IPS-NIHi7 (cell line): Measurements from ENCODE around the gene VPS54.
"Not testable (repeated sequence)": the region's sequence is repeated elsewhere in the genome, so short reads cannot be mapped to it uniquely, and the experiment has no call there.

Experiments used
- DNase-seq: peaks from one replicate; pipeline ENCODE4 v3.0.0; 2012; ENCODE audit warnings: mixed read lengths; ENCODE audit errors: extremely low spot score

VPS54 gene

DNA sequence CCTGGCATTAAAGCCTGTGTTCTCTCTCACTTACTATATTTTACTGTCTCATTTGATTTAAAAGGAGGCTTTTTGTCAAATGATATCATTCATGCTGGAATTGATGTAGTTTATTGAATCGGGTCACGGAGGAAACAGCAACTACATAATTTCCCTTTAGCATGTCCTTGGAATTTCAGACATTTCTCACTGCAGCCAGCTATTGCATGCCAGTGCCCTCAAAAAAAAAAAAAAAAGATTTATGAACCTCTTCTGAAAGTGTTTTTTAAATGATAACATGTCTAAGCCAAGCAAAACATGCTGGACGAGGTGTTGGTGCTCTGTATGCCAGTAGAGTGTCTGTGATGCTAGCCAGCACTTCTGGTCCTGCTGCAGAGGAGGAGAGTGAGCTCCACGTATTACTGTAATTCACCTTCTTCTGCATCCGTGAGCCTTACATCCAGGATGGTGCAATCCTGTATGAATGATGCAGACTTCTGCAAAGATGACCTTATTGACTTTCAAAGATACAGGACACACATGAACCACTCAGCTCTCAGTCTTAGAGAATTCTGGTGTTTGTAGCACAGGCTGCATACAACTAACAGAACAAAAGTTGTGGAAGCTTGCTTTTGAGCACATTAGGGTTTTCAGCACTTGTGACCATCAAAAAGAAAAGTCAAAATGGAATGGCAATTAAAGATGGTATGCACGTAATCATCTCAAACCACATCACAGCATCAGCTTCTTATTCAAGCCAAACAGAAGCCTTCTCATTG lies 146.5 kb downstream of the VPS54 start:
- no peak for DNase-seq

DNA sequence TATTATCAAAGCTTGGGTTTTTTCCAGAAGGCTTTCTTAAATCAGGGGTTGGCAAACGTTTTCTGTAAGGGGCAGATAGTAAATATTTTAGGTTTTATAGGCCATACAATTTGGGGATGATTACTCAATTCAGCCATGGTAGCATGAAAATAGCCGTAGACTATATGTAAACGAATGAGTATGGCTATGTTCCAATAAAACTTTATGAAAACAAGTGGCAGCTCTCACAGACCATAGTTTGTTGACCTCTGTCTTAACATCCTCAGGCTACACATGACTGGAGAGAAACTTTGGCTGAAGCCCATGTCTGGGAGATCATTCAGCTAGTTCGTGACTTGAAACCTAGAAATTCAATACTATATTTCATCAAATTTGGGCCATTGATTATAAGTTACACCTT lies 147.4 kb downstream of the VPS54 start:
- DNase-seq: no peak

DNA sequence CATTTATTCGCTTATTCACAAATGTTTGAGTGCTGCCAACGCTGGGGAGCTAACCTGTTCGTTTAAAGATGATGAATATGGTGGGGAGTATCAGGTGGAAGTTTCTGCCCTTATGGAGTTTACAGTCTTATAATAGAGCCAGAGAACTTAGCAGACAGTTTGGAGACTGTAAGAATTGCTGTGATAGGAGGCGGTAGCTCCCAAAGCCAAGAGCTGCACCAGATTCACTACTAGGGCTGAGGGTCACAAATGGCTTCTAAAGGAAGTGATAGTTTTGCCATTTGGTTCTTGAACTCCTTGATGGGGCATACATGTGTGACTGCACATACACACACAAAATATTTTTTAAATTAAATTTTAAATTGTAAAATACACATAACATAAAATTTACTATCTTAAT lies 148.5 kb downstream of the VPS54 start:
- no peak for DNase-seq

DNA sequence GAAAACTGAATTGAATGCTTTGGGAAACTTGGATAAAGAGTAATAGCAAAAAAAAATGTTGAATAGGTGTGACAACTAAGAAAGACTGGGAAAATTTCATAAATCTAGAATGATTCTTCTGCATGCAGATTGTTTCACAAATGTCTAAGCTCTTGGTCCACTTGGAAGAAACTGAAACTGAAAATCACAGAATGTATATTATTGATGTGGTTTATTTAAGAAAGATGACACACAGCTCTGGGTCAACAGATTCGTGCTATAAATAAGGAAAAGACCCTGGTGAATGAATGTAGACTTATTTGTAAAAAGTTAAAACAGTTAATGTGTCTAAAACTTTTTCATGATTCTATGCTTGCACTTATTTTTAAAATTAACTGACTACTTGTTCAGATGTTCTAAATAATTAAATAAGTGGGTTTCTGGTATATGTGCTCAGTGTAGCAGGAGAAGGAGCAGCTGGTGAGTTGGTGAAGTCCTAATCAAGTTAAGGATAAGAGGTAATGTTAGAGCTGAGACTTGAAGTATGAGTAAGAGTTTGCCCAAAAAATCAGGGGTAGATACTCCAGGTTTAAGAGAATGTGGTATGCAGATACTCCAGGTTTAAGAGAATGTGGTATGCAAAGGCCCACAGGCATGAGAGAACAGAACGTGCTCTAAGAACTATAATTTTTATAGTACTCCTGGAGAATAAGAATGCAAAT lies 153.1 kb downstream of the VPS54 start:
- DNase-seq: no peak

DNA sequence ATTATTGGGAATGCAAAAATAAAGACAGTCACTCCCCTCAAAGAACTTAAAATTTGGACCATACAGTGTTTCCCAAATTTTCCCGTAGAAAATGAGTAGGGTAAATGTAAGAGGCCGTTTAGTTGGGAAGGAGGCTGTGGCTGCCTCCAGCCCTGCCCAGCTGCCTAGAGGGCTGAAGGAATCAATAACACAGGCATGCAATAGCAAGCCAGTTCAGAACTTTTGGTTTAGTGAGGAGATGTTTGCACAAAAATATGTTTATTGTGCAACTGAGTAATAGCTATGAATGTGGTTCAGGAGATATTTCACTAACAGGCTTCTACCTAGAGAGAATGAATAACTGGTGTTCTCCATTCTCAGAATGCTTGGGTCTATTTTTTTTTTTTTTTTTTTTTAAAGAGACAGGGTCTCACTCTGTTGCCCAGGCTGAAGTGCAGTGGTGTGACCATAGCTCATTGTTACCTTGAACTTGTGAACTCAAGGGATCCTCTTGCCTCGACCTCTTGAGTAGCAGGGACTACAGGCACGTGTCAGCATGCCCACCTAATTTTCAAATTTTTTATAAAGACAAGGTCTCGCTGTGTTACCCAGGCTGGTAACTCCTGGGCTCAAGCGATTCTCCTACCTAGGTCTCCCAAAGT lies 153.9 kb downstream of the VPS54 start:
- no peak for DNase-seq

DNA sequence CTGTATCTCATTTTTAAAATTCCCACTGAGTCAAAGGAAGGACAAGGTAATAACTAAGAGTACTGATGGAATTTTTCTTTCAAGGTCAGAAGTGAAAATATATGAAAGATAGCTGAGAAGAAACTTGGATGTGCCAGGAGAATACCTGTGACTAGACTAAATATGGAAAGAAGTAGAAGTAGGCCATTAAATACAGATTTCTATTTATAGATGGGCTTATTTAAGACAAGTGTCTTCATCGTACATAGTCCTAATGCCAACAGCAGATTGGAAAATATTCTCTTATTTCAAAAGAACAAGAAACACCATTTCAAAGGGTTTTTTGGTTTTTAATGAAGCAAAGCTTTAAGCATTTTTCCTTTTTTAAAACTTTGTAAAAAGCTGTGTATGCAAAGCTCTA lies 155.5 kb downstream of the VPS54 start:
- no peak for DNase-seq

DNA sequence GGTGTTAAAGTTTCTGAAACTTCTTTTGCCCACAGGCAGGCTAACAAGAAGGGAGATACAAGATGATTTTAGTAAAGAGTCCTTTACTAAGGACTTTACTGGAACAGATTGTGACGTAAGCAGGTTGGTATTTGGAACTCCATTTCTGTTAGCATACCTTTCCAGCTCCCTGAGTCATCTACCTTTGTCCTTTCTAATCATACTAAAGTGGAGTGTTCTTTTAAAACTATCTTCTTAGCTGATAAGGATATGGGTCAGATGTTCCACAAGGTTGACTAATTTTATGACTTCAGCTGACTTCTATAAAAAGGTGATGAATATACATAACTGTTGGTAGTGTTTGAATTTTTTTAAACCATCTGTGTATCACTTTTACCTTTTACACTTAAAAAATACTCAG lies 156.4 kb downstream of the VPS54 start:
- DNase-seq: no peak

DNA sequence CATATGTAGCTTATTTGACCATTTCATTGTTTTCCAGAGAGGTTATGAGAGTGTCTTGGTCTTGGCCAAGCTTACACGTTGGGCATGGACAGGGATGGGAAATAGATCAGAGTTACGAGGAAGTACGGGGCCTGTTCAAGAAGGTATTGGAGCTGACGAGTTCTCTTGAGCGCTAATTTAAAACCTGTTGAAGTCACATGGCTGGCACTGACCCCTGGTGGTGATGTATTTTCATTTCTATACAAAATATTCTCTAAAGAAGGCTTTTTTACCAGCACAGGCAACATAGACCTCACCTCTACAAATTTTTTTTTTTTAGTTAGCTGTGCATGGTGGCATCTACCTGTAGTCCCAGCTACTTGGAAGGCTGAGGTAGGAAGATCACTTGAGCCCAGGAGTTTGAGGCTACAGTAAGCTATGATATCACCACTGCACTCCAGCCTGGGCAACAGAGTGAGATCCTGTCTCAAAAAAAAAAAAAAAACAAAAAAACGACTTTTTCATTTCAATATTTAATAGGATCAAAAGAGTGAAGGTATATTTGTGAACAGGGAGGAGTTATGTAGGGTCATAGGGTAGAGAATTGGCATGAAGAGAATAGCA lies 157.9 kb downstream of the VPS54 start:
- peak; percentile 41 for DNase-seq

DNA sequence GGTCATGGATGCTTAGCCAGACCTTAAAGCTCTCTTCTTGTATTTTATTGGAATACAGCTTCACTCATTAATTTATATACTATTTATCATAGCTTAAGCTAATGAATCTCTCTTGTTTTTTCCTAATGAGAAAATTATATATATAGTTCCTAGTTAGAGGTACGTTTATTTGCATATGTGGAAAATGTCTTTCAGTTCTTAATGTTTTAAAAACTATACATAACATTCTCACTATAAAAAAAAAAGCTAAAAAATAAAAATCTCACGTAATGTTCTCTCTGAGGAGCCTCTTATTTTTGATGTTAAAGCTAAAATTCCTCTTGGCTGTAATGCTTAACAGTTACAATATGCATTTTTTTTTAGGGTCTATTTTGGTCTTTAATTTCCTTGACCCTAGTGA lies 160.9 kb downstream of the VPS54 start:
- no peak for DNase-seq

DNA sequence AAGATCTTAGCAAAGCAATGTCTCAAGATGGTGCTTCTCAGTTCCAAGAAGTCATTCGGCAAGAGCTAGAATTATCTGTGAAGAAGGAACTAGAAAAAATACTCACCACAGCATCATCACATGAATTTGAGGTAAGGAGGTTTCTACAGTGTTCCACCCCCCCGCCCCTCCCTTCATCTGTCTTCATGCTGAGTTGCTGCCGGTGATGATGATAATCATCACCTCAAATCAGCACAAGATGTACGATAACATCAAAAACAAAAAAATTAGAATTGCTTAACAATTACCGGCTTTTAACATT lies 163.0 kb downstream of the VPS54 start:
- DNase-seq: no peak

DNA sequence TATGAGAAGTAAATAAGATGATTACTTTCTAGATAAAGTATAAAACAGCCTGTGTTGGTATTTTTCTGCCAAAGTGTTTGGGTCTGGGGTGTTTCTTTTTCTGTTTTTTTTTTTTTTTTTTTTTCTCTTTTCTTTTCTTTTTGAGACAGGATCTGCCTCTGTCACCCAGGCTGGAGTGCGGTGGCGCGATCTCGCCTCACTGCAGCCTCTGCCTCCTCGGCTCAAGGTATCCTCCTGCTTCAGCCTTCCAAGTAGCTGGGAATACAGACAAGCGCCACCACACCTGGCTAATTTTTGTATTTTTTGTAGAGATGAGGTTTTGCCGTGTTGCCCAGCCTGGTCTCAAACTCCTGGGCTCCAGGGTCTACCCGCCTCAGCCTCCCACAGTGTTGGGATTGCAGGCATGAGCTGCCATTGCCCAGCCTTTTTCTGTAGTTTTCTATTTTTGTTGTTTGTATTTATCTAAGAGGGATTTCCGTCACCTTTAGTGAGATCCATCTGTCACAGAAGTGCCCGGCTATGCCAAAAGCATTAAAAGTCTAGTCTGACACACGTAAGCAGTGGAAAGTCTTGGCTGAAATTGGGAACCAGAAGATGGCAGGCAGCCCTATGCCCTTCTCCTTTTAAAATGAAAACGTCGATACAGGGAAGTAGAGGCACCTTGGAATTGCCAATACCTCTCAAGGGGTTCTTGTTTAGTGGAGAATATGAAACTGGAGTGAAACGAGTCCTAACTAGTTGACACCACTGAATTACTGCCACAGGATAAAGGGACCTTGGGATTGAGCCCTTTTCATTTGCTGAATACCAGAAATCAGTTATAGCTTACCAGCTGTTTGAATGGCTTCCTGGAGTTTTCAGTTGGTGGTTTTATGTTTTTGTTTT lies 163.6 kb downstream of the VPS54 start:
- no peak for DNase-seq

DNA sequence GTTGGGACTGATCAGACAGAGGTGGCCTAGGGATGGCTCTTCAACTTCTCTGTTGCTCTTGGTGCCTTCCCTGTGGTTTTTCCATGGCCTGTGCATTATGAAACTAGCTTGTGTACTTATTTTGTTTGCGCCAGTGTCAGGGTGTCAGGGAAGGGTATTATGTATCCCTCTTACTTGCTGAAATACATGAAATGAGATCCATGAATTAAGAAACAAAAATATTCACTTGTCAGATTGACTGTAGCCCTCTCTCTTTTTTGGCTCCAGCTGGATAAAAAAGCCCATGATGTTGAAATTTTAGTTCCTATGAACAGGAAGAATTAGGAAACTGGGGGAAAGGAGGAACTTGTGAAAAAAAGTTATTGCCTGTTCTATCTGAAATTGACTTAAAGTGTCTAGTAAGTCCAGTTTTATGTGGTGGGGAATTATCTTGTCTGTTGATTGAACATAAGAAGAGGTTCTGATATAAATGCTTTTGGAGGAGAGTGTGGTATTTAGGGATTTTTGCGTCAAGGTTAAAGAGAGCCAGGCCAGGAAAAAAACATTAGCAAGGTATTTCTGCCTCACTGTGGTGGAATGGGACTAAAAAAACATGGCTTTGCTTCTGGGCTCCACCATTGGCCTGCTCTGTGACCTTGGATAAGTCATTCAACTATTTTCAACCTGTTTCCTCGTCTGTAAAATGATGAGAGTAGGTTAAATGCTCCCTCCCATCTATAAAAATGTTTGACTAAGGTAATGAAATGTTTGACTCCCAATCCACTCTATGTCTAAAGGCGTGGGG lies 165.5 kb downstream of the VPS54 start:
- DNase-seq: no peak

DNA sequence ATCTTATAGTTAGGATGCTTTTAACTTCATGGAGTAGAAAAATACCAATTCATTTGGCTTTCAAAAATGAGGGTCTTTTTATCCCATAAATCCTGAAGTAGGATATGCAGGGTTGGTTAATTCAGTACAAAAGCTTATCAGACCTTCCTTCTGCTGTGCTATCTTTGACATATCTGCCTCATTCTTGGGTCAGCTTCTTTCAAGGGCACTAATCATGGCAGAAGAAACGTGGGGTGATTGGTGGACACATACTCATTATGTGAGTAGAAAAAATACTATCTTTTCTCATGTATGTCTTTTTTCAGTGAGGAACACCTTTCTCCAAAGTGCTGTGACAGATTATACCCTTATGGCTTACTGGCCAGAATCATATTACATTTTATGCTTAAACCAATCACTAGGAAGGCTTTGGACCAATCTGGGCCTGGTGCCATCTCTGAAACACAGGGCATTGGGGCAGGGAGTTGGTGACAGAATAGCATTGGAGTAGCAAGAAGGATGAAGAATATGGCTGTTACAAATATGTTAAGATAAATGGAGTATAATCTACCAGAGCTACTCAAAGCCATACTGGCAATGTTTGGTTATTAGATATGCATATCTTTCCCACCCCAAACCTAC lies 167.4 kb downstream of the VPS54 start:
- no peak for DNase-seq

DNA sequence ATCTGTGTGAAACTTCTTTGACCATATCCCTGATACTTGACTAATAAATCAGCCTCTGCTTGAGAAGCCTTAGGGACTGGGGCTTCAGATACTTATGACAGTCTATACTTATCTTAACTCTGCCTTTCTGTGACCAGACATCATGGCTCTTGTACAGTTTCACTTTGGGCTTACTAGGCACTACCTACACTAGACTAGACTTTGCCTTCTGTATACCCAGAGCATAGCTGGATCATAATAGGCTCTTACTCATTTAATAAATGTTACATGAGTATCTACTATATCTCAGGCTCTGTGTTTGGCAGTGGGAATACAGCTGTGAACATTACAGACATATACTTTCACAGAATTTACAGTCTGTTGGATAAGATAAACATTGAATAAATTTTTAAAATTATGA lies 168.6 kb downstream of the VPS54 start:
- no peak for DNase-seq

DNA sequence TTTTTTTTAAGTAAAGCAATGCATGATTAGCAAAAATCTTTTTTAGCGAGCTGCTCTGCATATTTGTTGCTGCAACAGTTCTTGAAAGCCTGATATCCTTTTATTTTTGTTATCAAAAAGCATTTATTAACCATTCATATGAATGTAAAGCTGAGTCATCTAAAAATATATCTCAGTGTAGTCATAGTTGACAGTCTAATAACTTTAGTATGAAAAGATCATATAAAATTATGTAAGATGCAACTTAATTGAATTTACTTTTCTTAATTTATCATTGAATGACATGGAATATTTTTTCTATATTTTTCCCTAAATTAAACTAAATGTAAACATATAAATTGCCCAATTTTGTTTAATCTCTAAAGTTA lies 169.0 kb downstream of the VPS54 start:
- DNase-seq: no peak

DNA sequence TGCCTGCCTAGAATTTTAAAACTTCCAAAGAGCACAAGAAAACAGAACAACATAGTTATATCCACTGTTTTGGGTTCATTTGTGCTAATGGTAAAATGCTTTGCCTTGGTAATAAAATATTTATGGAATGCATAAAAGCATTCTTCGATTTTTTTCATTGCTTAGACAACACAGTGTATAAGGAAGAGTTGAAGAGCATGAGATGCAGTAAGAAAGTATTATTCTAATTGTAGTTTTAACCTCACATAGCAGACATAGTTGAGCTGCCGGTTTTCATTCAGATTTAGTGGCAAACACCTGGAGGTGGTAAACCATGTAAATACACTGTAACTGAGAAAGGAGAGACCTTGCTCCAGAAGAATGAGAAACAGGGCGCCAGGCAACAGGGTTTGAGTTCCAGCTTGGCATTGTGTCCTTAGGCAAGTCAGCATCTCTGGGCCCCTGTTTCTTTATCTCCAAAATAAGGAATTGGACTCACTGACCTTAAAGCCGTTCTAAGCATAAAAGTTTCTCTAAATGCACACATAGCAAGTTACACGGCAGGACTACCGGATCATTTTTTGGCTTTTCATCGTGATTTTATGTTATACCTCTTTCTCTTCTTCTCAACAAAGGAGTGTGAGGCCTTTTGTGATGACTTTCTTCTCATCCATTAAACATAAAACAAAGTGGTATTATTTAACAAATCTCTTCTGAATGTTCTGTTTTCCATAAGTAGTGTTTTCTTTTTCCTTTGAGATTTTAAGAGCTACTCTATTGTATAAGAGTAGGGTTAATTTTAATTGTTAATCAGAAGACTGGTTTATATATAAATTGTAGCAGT lies 169.6 kb downstream of the VPS54 start:
- DNase-seq: peak; percentile 46

DNA sequence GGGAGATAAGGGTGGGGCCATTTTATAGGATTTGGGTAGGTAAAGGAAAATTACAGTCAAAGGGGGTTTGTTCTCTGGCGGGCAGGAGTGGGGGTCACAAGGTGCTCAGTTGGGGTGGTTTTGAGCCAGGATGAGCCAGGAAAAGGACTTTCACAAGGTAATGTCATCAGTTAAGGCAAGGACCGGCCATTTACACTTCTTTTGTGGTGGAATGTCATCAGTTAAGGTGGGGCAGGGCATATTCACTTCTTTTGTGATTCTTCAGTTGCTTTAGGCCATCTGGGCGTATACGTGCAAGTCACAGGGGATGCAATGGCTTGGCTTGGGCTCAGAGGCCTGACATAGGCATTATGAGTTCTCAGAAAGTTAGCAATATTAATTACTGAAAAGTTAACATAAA lies 171.7 kb downstream of the VPS54 start:
- DNase-seq: not testable (repeated sequence)

DNA sequence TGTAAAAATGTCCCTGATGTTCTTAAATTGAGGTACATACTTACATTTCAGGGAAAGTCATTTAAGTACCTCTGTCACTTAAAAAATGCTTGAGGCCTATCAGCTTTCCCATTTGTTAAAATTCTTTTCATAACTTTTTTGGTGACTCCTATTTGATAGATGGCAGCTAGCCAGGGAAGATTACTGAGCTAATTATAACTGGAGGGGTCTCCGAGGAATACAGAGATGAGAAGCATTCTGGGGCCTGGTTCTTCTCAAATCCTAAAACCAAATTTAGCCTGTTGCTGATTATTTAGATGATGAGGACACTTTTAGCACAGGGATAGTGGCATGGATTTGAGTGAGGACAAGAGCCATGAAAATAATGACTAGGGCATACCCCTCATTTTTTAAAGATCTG lies 172.7 kb downstream of the VPS54 start:
- DNase-seq: no peak

DNA sequence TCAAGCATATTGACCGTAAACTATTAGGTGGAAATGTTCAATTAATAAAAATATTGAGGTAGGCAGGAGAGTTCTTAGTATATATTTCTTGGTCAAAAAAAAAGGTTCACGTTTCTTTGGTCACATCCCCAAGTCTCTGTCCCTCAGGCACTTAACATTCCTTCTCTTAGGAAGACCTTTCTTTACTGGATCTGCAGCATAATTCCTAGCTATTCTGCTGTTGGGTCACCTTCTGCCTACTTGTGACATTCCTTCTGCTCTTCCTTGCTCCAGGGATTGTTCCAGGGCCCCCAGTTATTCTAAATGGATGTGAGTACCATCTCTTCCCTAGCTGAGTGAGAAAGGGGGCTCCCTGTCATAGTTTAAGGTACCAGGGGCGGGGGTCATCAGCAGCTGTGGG lies 173.4 kb downstream of the VPS54 start:
- DNase-seq: peak; percentile 14

DNA sequence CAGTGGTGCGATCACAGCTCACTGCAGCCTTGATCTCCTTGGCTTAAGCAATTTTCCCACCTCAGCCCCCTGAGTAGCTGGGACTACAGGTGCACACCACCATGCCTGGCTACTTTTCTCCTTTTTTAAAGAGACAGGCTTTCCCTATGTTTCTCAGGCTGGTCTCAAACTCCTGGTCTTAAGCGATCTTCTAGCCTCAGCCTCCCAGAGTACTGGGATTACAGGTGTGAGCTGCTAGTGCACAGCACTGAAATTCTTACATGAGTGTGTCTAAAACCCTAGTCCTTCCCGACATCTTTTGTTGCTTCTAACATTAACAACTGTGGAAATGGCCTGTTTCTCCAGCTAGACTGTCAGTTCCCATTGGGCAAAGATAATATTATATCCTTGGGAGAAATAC lies 174.6 kb downstream of the VPS54 start:
- no peak for DNase-seq
